Measurements from ENCODE around the gene JMJD1C. TPM values are rescaled to one million over a fixed set of nuclear protein-coding genes. Genes with fewer than 3 reads are reported as not detected.

The JMJD1C gene
- total RNA-seq, 1 experiment from 2014 or later = 66.3 TPM

DNA sequence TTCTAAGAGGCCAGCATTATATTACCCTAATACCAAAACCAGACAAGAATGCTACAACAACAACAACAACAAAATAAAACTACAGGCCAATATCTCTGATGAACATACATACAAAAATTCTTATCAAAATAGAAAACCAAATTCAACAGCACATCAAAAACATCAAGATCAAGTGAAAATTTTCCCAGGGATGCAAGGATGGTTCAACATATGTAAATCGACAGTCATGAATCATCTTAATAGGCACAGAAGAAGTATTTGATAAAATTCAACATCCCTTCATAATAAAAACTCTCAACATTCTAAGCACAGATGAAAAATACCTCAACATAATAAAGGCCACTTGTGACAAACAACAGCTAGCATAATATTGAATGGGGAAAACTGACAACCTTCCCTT, 75.3 kb downstream of the JMJD1C start:
- TF ChIP-seq, protein P1, sequence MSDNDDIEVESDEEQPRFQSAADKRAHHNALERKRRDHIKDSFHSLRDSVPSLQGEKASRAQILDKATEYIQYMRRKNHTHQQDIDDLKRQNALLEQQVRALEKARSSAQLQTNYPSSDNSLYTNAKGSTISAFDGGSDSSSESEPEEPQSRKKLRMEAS (IDR thresholded peaks at IDR 0.05) = no peak
- TF ChIP-seq RAD21 (IDR thresholded peaks at IDR 0.05; ENCODE audit: low read depth) (no peak), SIN3A (IDR thresholded peaks at IDR 0.05; ENCODE audit: low read depth) (no peak), POLR2A (IDR thresholded peaks at IDR 0.05; ENCODE audit: borderline replicate concordance, extremely low read depth, insufficient read depth, insufficient read length) (no peak), SP1 (IDR thresholded peaks at IDR 0.05; ENCODE audit: low read depth) (no peak), JUND (IDR thresholded peaks at IDR 0.05) (no peak), POLR2AphosphoS5 (IDR thresholded peaks at IDR 0.05; ENCODE audit: low read depth, low read length) (no peak), ELF1 (IDR thresholded peaks at IDR 0.05; ENCODE audit: borderline replicate concordance, low read depth) (no peak), REST (IDR thresholded peaks at IDR 0.05; ENCODE audit: low read depth) (no peak), YY1 (IDR thresholded peaks at IDR 0.05; ENCODE audit: extremely low read depth, insufficient replicate concordance, low read depth, low read length) (no peak), ZNF274 (IDR thresholded peaks at IDR 0.05; ENCODE audit: low read depth, low read length) (no peak)
- TF ChIP-seq, protein P2, sequence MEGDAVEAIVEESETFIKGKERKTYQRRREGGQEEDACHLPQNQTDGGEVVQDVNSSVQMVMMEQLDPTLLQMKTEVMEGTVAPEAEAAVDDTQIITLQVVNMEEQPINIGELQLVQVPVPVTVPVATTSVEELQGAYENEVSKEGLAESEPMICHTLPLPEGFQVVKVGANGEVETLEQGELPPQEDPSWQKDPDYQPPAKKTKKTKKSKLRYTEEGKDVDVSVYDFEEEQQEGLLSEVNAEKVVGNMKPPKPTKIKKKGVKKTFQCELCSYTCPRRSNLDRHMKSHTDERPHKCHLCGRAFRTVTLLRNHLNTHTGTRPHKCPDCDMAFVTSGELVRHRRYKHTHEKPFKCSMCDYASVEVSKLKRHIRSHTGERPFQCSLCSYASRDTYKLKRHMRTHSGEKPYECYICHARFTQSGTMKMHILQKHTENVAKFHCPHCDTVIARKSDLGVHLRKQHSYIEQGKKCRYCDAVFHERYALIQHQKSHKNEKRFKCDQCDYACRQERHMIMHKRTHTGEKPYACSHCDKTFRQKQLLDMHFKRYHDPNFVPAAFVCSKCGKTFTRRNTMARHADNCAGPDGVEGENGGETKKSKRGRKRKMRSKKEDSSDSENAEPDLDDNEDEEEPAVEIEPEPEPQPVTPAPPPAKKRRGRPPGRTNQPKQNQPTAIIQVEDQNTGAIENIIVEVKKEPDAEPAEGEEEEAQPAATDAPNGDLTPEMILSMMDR (IDR thresholded peaks at IDR 0.05 in 2 of 3, conservative IDR thresholded peaks at IDR 0.05 in 1 of 3; ENCODE audit: borderline replicate concordance in 1 of 3, insufficient read depth in 1 of 3, low read depth in 2 of 3, low read length in 2 of 3) = no peak
- TF ChIP-seq, protein P3, sequence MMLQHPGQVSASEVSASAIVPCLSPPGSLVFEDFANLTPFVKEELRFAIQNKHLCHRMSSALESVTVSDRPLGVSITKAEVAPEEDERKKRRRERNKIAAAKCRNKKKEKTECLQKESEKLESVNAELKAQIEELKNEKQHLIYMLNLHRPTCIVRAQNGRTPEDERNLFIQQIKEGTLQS (IDR thresholded peaks at IDR 0.05) = no peak
- TF ChIP-seq, protein P4, sequence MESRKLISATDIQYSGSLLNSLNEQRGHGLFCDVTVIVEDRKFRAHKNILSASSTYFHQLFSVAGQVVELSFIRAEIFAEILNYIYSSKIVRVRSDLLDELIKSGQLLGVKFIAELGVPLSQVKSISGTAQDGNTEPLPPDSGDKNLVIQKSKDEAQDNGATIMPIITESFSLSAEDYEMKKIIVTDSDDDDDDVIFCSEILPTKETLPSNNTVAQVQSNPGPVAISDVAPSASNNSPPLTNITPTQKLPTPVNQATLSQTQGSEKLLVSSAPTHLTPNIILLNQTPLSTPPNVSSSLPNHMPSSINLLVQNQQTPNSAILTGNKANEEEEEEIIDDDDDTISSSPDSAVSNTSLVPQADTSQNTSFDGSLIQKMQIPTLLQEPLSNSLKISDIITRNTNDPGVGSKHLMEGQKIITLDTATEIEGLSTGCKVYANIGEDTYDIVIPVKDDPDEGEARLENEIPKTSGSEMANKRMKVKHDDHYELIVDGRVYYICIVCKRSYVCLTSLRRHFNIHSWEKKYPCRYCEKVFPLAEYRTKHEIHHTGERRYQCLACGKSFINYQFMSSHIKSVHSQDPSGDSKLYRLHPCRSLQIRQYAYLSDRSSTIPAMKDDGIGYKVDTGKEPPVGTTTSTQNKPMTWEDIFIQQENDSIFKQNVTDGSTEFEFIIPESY (IDR thresholded peaks at IDR 0.05; ENCODE audit: extremely low read depth, insufficient replicate concordance, low read length) = no peak

More for the DNA sequence above, 75.3 kb downstream of the JMJD1C start:
- DNase-seq (ENCODE audit: low read depth, low spot score) (no peak), ATAC-seq (no peak)
- no peak overlapping the region for H3K9ac ChIP-seq (ENCODE audit: low read length)
- no peak overlapping the region for H2AFZ ChIP-seq (ENCODE audit: low read depth, low read length, poor library complexity, severe bottlenecking)
- H3K79me2 ChIP-seq (ENCODE audit: insufficient read depth, low read length) = peaks cover 88% of the 10 kb centered on the region
- ChIA-PET RAD21 (ENCODE audit: low non-redundant PET in 1 of 2, low total read pairs in 2 of 2, uncharacterized antibody in 2 of 2, unreplicated experiment in 2 of 2) (no interaction called here), POLR2A (no interaction called here), CTCF (no interaction called here)
- no peaks in the 10 kb centered on the region for H3K9me2 ChIP-seq (ENCODE audit: insufficient read depth)
- H3K9me3 ChIP-seq (ENCODE audit: control insufficient read depth in 1 of 2, insufficient read depth in 1 of 2, low read depth in 1 of 2, low read length in 2 of 2) = no peaks in the 10 kb centered on the region
- intact Hi-C loops (cut with micrococcal nuclease) = no loop called here
- no peaks in the 10 kb centered on the region for H3K27me3 ChIP-seq (ENCODE audit: insufficient read depth, low read length)
- no peak overlapping the region for H3K27ac ChIP-seq (ENCODE audit: low read depth, low read length)
- no peak overlapping the region for H3K4me2 ChIP-seq (ENCODE audit: low read length)
- H4K20me1 ChIP-seq (ENCODE audit: insufficient read depth) = no peaks in the 10 kb centered on the region
- H3K4me3 ChIP-seq (replicated peaks in 1 of 2; ENCODE audit: low read depth in 1 of 2, low read length in 2 of 2) = no peak overlapping the region
- H3K4me1 ChIP-seq (ENCODE audit: control insufficient read depth in 1 of 2, insufficient read depth in 2 of 2, low read length in 2 of 2) = no peaks in the 10 kb centered on the region
- BruUV-seq (replicated peaks) = no TSS peak
- no peaks in the 10 kb centered on the region for H3K36me3 ChIP-seq (ENCODE audit: control insufficient read depth in 1 of 2, insufficient read depth in 2 of 2, low read length in 2 of 2)

All from HCT116 (cell line).